CD4-positive, alpha-beta T cell (primary cell): ENCODE measurements around the gene GLIPR2. TPM values are rescaled to one million over a fixed set of nuclear protein-coding genes. Genes with fewer than 3 reads are reported as not detected.

ENCODE experiments used
- ATAC-seq: fragments of 200-7000 bp; cut with Tn5 transposase; one replicate; pipeline ENCODE4 v1.10.0; 2022; ENCODE audit warnings: mild to moderate bottlenecking; ENCODE audit not compliant: poor library complexity
- CTCF ChIA-PET: fragments of 350-600 bp; sonication (Branson Sonifier 250); formaldehyde crosslinking; loops from one replicate; lab custom pipeline; 2021; ENCODE audit warnings: antibody characterized with exemption, inconsistent platforms; lab: Charles Lee
- POLR2A ChIA-PET: fragments of 350-600 bp; sonication (Branson Sonifier 250); formaldehyde crosslinking; loops from one replicate; lab custom pipeline; 2021; ENCODE audit warnings: antibody characterized with exemption, inconsistent platforms; lab: Charles Lee
- DNase-seq, 14 experiments: peaks; one replicate each; pipeline ENCODE4 v3.0.0-alpha.2; 2013 to 2020; ENCODE audit warnings: mixed read lengths in 2 of 14
- H3K27ac ChIP-seq, 2 donors: one replicate each; pipeline versions ENCODE4 v1.5.1 to v1.7.0; 2013; ENCODE audit warnings: low read length in 2 of 2, low read depth in 1 of 2, mild to moderate bottlenecking in 1 of 2
- H3K27me3 ChIP-seq, 2 experiments: 1 replicate in 1 of 2; 2 replicates in 1 of 2; pipeline versions ENCODE4 v1.6.1 to v1.7.0; 2013; ENCODE audit warnings: low read length in 2 of 2, control low read depth in 1 of 2, mild to moderate bottlenecking in 1 of 2, moderate library complexity in 1 of 2; ENCODE audit not compliant: insufficient read depth in 2 of 2, control insufficient read depth in 1 of 2
- H3K36me3 ChIP-seq: one replicate; pipeline ENCODE4 v1.6.1; 2013; ENCODE audit warnings: low read length, control low read depth; ENCODE audit not compliant: insufficient read depth
- H3K4me1 ChIP-seq: one replicate; pipeline ENCODE4 v1.6.1; 2013; ENCODE audit warnings: low read length, control low read depth; ENCODE audit not compliant: insufficient read depth
- H3K4me3 ChIP-seq: one replicate; pipeline ENCODE4 v1.5.1; 2013; ENCODE audit warnings: mild to moderate bottlenecking, low read length, moderate library complexity
- H3K9me3 ChIP-seq, 2 experiments: 1 replicate in 1 of 2; 2 replicates in 1 of 2; pipeline versions ENCODE4 v1.6.1 to v1.7.0; 2013; ENCODE audit warnings: low read length in 2 of 2, mild to moderate bottlenecking in 2 of 2, control low read depth in 1 of 2, moderate library complexity in 1 of 2; ENCODE audit not compliant: control insufficient read depth in 1 of 2, insufficient read depth in 1 of 2
- H3K27ac Mint-ChIP-seq: one replicate; pipeline ENCODE4 v1.8.0; 2020; ENCODE audit warnings: mixed read lengths
- H3K27me3 Mint-ChIP-seq: one replicate; pipeline ENCODE4 v1.8.0; 2021; ENCODE audit warnings: mixed read lengths
- H3K36me3 Mint-ChIP-seq: one replicate; pipeline ENCODE4 v1.8.0; 2021; ENCODE audit warnings: low read depth, mixed read lengths
- H3K4me1 Mint-ChIP-seq: one replicate; pipeline ENCODE4 v1.8.0; 2021; ENCODE audit warnings: low read depth, mixed read lengths
- H3K4me3 Mint-ChIP-seq: one replicate; pipeline ENCODE4 v1.8.0; 2020; ENCODE audit warnings: mild to moderate bottlenecking, mixed read lengths
- H3K9me3 Mint-ChIP-seq: one replicate; pipeline ENCODE4 v1.8.0; 2020; ENCODE audit warnings: mixed read lengths
- CTCF ChIP-seq: fragments of 200-600 bp; IDR thresholded peaks from one replicate; pipeline ENCODE4 v1.8.0; 2022; ENCODE audit warnings: antibody characterized with exemption, mild to moderate bottlenecking
- intact Hi-C, 2 experiments: fragments of 100-400 bp; cut with DNase I in 1 of 2; cut with micrococcal nuclease in 1 of 2; formaldehyde crosslinking; loops; one replicate each; pipeline versions ENCODE4 v1.15.1 to v1.9.0; 2023 to 2025; cut with DNase I, micrococcal nuclease
- total RNA-seq, 174 experiments: library from RNA in 2 of 174; stranded (reverse) in 2 of 174; gene quantifications; one replicate each; pipeline ENCODE4 v1.2.3 and lab custom pipeline; 2021 to 2026

The GLIPR2 gene
- total RNA-seq, 2 experiments from 2014 or later, result 13.6 to 13.7 TPM

GRCh38 chr9:36189976-36190375, 53.4 kb downstream of the GLIPR2 start:
- Mint-ChIP-seq H3K4me1 (peaks cover 43% of the 10 kb centered on the region), H3K27ac (peak overlapping the region; percentile 81), H3K9me3 (no peaks in the 10 kb centered on the region), H3K36me3 (peaks cover 15% of the 10 kb centered on the region), H3K27me3 (no peaks in the 10 kb centered on the region), H3K4me3 (peak overlapping the region; percentile 93)
- H3K27ac ChIP-seq, result peak overlapping the region in 1 of 2 donors; percentile 74
- ChIA-PET POLR2A (interaction anchor here (0.6 to 3.0 kb wide), 26 partner anchors 8 to 1402 kb away, joined by 3 to 17 read pairs (median 4); partner anchors contain the start of genes CREB3, GLIPR2, GNE and RNF38), CTCF (interaction anchor here (0.8 to 3.4 kb wide), 10 partner anchors 11 to 539 kb away, joined by 3 to 20 read pairs (median 5); partner anchors contain the start of gene GLIPR2)
- no peak for TF ChIP-seq CTCF
- peaks cover 1% of the 10 kb centered on the region for H3K36me3 ChIP-seq
- no peak for ATAC-seq
- H3K27me3 ChIP-seq, result no peaks in the 10 kb centered on the region
- H3K9me3 ChIP-seq, result no peaks in the 10 kb centered on the region
- peak in 1 of 14 experiments; percentile 30 for DNase-seq
- intact Hi-C loops, result loop anchor here (1.0 to 5.0 kb wide), 7 partner anchors 54 to 382 kb away; partner anchors contain the start of genes GNE (in 2 of the 2), GLIPR2 (in 1 of the 2), MELK (in 1 of the 2) and RNF38 (in 1 of the 2)
- H3K4me3 ChIP-seq, result peak overlapping the region; percentile 62
- peaks cover 44% of the 10 kb centered on the region for H3K4me1 ChIP-seq

GRCh38 chr9:36190388-36191289, 54.1 kb downstream of the GLIPR2 start, which contains the start of gene CLTA:
TSS of gene CLTA (plus strand) at chr9:36190921. CDS start at chr9:36191057, 136 bp downstream.
- peaks cover 22% of the 10 kb centered on the region for H3K36me3 Mint-ChIP-seq
- no peaks in the 10 kb centered on the region for H3K9me3 Mint-ChIP-seq
- H3K4me3 Mint-ChIP-seq, result peak within 1 kb of the TSS; percentile 93
- ChIA-PET CTCF (interaction anchor here (0.8 to 3.4 kb wide), 14 partner anchors 10 to 538 kb away, joined by 3 to 20 read pairs (median 4); partner anchors contain the start of gene GLIPR2), POLR2A (interaction anchor here (0.6 to 3.0 kb wide), 28 partner anchors 9 to 1401 kb away, joined by 3 to 17 read pairs (median 4); partner anchors contain the start of genes CREB3, GLIPR2, GNE and RNF38)
- H3K4me3 ChIP-seq, result peak within 1 kb of the TSS; percentile 62
- peak within 1 kb of the TSS; percentile 81 for H3K27ac Mint-ChIP-seq
- H3K4me1 Mint-ChIP-seq, result peaks cover 48% of the 10 kb centered on the region
- no peaks in the 10 kb centered on the region for H3K27me3 Mint-ChIP-seq
- no peaks in the 10 kb centered on the region for H3K27me3 ChIP-seq
- intact Hi-C loops, result loop anchor here (1.0 to 5.0 kb wide), 7 partner anchors 54 to 382 kb away; partner anchors contain the start of genes GNE (in 2 of the 2), GLIPR2 (in 1 of the 2), MELK (in 1 of the 2) and RNF38 (in 1 of the 2)
- H3K4me1 ChIP-seq, result peaks cover 44% of the 10 kb centered on the region
- ATAC-seq, result peak; percentile 98
- H3K27ac ChIP-seq, result peak within 1 kb of the TSS; percentile 74 to 92
- H3K9me3 ChIP-seq, result no peaks in the 10 kb centered on the region
- H3K36me3 ChIP-seq, result peaks cover 7% of the 10 kb centered on the region
- DNase-seq, result peak; percentile 85 to 98 (median 88)
- peak; percentile 74 for TF ChIP-seq CTCF

- H3K4me3 ChIP-seq, result peak overlapping the region; percentile 62
- peaks cover 48% of the 10 kb centered on the region for H3K4me1 Mint-ChIP-seq
- intact Hi-C loops, result loop anchor here (2.0 to 5.0 kb wide), 5 partner anchors 66 to 381 kb away; partner anchors contain the start of genes GNE (in 2 of the 2), MELK (in 1 of the 2) and RNF38 (in 1 of the 2)
- ChIA-PET POLR2A (interaction anchor here (0.9 to 3.0 kb wide), 20 partner anchors 8 to 1401 kb away, joined by 3 to 17 read pairs (median 4); partner anchors contain the start of genes CREB3, GLIPR2, GNE and TLN1), CTCF (interaction anchor here (0.8 to 3.4 kb wide), 11 partner anchors 10 to 138 kb away, joined by 3 to 20 read pairs (median 4); no protein-coding TSS in a partner anchor)
- peaks cover 23% of the 10 kb centered on the region for H3K36me3 Mint-ChIP-seq
- TF ChIP-seq CTCF, result no peak
- peak overlapping the region; percentile 53 to 92 for H3K27ac ChIP-seq
- H3K36me3 ChIP-seq, result peaks cover 7% of the 10 kb centered on the region
- H3K4me1 ChIP-seq, result peaks cover 44% of the 10 kb centered on the region
- no peaks in the 10 kb centered on the region for H3K9me3 Mint-ChIP-seq
- no peaks in the 10 kb centered on the region for H3K9me3 ChIP-seq
- H3K27me3 Mint-ChIP-seq, result no peaks in the 10 kb centered on the region
- H3K27ac Mint-ChIP-seq, result peak overlapping the region; percentile 81
- peak; percentile 9 for ATAC-seq
- H3K4me3 Mint-ChIP-seq, result peak overlapping the region; percentile 93
- peak; percentile 24 to 68 (median 36) for DNase-seq
- H3K27me3 ChIP-seq, result no peaks in the 10 kb centered on the region
Observed at GRCh38 chr9:36191290-36191645, 54.7 kb downstream of the GLIPR2 start.
